RCC 7860 (cell line): ENCODE data around the gene NKTR.

Source experiments
- DNase-seq: peaks from one replicate; pipeline ENCODE4 v3.0.0-alpha.2; 2015; ENCODE audit warnings: low spot score
- FAIRE-seq: peaks from 2 replicates; lab custom pipeline; 2012; peaks lifted over from hg19 to GRCh38; lab: Jason Lieb, UNC

The NKTR gene

DNA sequence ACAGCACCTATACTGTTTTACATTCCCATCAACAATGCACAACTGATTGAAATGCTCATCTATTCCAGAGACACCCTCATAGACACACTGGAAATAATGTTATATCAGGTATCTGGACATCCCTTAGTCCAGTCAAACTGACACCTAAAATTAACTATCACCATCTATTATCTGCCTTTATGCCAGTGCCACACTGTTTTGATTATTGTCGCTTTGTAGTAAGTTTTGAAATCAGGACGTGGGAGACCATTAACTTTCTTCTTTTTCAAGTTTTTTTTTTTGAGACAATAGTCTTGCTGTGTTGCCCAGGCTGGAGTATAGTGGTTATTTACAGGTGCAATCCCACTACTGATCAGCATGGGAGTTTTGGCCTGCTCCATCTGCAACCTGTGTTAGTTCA is 75.4 kb downstream of the NKTR start:
- FAIRE-seq (no peak), DNase-seq (no peak)

DNA sequence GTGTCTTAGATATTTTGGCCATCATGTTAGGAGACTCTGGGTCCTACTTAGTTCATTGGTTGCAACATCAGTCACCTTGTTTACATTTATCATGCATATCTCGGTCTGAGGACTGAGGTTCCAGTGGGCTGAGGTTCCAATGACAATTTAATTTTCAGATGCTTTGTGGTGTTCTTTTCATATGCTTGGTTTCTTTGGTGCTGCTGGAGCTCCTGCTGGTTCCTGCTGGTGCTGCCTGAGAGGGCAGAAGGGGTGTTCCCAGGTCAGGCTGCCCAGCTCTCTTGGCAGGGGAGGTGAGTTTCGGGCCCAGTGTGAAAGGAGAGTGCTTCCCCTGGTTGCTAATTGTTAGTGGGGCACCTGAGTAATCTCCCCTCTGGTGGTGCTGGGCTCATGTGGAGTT is 78.0 kb downstream of the NKTR start:
- no peak for DNase-seq
- FAIRE-seq: no peak

GRCh38 chr3:42680271-42680670 is 79.8 kb downstream of the NKTR start:
- FAIRE-seq (no peak), DNase-seq (no peak)

DNA sequence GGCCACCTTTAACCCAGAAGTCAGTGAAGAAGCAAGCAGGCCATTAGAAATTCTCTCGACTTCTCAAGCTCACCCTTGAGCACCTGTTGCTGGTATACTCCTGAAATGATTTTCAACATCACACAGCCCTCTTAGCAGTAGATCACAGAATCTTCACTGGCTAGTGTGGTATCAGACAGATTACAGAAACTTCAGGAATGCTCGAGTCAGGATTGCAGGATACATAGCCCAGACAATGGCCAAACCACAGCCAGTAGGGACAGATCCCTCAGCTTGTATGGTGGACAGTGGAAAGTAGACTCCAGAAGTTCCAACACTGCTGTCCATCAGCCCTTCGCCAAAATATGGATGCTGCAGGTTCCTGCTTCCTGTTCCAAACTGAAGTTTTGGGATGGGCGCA is 80.3 kb downstream of the NKTR start:
- DNase-seq: no peak
- no peak for FAIRE-seq

DNA sequence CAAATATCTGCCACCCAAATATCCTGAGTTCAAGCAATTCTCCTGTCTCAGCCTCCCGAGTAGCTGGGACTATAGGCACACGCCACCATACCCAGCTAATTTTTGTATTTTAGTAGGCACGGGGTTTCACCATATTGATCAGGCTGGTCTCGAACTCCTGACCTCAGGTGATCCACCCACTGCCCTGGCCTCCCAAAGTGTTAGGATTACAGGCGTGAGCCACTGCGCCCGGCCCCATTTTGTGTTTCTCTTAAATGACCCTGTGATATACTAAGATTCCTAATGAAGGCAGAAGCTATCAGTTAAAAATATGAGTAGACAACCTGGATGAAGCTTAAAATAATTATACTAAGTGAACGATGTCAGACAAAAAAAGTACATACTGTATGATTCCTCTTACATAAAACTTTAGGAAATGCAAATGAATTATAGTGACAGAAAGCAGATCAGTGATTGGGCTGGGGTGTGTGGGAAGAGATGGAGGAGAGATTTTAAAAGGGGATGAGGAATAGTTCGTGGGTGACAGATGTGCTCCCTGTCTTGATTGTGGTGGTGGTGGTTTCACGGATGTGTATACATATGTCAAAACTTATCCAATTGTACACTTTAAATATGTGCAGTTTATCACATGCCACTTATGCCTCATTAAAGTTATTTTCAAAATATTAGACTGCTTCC is 81.0 kb downstream of the NKTR start:
- DNase-seq (no peak), FAIRE-seq (no peak)

DNA sequence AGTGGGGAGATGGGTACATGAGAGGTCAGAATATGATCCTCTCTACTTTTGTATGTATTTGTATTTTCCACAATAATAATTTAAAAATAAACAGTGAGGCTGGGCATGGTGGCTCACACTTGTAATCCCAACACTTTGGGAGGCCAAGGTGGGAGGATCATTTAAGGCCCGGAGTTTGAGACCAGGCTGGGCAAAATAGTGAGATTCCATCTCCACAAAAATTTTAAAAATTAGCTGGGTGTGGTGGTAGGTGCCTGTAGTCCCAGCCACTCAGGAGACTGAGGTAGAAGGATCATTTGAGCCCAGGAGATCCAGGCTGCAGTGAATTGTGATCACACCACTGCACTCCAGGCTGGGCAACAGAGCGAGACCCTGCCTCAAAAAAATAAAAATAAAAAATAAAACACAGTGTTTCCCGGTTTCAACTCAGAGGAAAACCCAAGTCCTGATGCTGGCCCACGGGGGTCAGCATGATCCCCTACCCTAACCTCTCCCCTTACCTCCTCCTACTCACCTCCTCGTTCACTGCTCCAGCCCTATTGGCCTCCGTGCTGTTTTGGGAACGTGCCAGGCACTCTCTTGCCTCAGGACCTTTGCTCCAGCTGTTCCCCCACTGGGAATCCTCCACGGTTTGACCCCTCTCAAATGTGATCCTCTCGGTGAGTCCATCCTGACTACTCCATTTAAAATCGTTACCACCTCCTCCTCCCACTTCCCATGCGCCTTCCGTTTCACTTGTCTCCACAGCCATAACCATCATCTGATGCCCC is 82.0 kb downstream of the NKTR start:
- FAIRE-seq (no peak), DNase-seq (no peak)

DNA sequence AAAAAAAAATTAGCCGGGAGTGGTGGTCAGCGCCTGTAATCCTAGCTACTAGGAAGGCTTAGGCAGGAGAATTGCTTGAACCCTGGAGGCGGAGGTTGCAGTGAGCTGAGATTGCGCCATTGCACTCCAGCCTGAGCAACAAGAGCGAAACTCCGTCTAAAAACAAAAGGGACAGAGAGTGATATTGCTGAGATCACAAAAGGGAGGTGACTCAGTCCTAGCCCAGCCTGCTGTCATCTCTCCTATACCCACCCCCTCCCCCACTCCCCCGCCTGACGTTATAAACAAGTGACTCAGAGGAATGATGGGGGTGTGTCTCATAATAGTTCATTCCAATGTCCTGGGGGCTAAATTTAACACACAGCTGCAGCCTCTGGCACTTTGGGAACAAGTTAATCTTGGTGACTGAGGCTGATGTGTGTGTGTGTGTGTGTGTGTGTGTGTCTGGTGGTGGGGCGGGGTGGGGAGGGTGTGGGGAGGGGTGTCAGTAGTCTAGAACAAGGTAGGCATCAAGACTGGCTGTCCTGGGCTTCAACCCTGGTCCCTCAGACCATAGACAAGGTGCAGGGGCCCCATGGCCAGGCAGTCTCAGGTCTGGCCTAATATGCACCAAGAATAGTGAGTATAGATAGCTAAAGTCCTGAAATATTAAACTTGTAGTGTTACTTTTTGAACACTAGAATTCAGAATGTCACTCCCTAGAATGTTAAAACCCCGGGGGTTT is 83.6 kb downstream of the NKTR start:
- DNase-seq: peak; percentile 82
- no peak for FAIRE-seq

DNA sequence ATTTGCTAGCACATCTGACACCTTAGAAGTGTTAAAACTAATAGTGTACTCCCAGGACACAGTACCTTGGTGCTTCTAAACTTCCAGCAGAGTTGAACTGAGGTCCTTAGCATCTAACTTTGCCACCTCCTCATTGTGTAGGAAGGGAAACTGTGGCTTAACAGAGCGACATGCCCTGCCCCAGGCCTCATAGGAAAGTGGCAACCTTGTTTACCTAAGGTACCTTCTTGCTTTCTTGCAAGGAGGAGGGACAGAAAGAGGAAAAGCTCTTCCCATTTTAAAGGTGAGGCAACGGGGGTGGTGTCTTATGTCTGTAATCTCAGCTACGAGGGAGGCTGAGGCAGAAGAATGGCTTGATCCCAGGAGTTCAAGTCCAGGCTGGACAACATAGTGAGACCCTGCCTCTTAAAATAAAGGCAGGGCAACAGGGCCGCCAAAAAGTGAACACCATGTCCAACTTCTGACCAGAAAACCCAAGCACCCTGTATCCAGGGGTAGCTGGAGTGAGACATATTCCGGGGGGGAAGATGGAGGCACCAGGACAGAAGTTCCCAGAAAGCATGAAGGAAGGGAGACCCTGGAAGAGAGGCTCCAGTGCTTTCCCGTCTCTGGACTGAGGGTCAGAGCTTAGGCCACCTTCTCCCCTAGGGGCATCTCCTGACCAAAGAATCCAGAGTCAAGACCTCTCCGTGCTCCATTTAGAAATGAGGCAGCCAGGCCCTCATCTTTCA is 84.3 kb downstream of the NKTR start:
- FAIRE-seq (no peak), DNase-seq (no peak)

GRCh38 chr3:42685363-42685881 is 84.9 kb downstream of the NKTR start, which contains the start of gene KLHL40:
Gene KLHL40, plus strand, starts transcription at chr3:42685537. Its CDS starts 82 bp downstream, at chr3:42685619.
- FAIRE-seq (no peak), DNase-seq (no peak)

DNA sequence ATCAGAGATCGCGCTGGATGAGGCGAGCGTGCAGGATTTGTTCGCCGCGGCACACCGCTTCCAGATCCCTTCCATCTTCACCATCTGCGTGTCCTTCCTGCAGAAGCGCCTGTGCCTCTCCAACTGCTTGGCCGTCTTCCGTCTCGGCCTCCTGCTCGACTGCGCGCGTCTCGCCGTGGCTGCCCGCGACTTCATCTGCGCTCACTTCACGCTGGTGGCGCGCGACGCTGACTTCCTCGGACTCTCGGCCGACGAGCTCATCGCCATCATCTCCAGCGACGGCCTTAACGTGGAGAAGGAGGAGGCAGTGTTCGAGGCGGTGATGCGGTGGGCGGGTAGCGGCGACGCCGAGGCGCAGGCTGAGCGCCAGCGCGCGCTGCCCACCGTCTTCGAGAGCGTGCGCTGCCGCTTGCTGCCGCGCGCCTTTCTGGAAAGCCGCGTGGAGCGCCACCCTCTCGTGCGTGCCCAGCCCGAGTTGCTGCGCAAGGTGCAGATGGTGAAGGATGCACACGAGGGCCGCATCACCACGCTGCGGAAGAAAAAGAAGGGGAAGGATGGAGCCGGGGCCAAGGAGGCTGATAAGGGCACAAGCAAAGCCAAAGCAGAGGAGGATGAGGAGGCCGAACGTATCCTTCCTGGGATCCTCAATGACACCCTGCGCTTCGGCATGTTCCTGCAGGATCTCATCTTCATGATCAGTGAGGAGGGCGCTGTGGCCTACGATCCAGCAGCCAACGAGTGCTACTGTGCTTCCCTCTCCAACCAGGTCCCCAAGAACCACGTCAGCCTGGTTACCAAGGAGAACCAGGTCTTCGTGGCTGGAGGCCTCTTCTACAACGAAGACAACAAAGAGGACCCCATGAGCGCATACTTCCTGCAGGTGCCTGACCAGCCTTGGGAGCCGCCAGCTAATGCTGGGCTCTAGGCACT is 85.7 kb downstream of the NKTR start:
- no peak for DNase-seq
- no peak for FAIRE-seq

- no peak for DNase-seq
- FAIRE-seq: no peak
Measured at GRCh38 chr3:42686832-42687650, 86.6 kb downstream of the NKTR start.

- DNase-seq: no peak
- FAIRE-seq: no peak
Measured at GRCh38 chr3:42688016-42688415, 87.5 kb downstream of the NKTR start.

DNA sequence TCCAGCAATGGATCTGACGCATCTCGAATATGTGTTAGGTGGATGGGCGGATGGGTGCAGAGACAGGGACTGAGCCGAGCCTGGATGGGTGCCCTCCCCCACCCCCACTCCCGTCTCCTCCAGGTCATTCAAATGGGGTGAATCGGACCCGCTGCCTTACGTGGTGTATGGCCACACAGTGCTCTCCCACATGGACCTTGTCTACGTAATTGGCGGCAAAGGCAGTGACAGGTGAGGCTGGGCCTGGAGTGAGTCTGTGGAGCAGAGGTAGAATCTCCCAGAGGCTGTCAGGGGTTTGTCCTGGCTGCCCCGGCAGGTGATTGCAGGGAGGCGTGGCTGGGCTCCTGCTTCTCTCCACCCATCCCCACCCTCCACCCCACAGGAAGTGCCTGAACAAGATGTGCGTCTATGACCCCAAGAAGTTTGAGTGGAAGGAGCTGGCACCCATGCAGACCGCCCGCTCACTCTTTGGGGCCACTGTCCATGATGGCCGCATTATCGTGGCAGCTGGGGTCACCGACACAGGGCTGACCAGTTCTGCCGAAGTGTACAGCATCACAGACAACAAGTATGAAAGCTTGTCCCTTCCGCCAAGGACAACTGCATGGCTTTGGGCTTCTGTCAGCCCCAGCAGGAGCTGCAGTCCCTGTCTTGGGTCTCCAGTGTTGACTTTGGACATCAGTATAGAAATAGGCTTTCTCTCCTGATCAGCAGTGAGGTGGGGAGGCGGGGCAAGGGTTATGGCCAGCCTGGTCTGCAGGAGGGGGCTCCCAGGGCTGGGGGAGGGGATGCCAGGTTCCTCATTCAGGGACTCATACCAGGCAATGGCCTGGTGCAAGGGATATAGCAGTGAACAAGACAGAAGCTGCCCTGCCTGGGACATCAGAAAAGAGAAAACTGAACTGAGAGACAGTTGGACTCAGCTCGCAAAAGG is 88.3 kb downstream of the NKTR start:
- no peak for FAIRE-seq
- no peak for DNase-seq

DNA sequence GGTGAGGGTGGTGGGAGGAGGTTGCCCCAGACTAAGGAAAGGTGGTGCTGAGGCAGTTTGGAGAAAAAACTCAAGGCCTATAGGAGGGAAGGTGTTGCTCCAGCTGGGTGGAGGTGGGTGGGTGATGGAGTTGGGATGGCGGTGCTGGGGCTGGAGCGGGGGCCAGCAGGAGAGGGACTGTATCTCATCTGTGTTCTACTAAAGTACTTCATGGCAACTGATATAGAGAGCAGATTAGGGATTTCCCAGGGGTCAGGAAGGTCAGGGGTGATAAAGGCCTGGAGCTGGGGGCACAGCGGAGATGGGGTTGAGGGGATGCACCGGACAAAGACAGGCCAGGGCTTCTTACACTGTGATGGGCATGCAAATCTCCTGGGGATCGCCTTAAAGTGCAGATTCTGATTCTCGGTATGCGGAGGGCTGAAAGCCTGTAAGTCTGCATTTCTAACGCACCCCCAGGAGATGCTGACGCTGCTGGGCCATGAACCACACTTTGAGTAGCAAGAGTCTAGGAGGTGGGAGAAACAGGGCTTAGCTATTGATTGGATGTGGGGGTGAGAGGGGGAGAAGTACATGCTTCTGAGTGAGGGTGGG is 89.0 kb downstream of the NKTR start:
- FAIRE-seq: no peak
- no peak for DNase-seq

- DNase-seq (no peak), FAIRE-seq (no peak)
Measured at GRCh38 chr3:42690191-42690590, 89.7 kb downstream of the NKTR start.

- no peak for DNase-seq
- no peak for FAIRE-seq
Measured at GRCh38 chr3:42690766-42691680, 90.5 kb downstream of the NKTR start.
